DND-41 (cell line): ENCODE results near the gene NDE1.

Experiments used
- ATAC-seq: fragments of 200-7000 bp; cut with Tn5 transposase; 3 replicates; pipeline ENCODE4 v1.9.1; 2021; ENCODE audit warnings: low read depth; ENCODE audit not compliant: insufficient read depth
- DNase-seq: peaks from one replicate; pipeline ENCODE4 v3.0.0-alpha.2; 2020
- H2AFZ ChIP-seq: 2 replicates; pipeline ENCODE4 v1.6.0; 2012; ENCODE audit warnings: low read depth, low read length
- H3K27ac ChIP-seq: 2 replicates; pipeline ENCODE4 v1.5.1; 2012; ENCODE audit warnings: low read length, inconsistent platforms
- H3K27me3 ChIP-seq: fragments of 200-600 bp; sonication (generic); 2 replicates; pipeline ENCODE4 v1.6.0; 2012; ENCODE audit warnings: low read length, mild to moderate bottlenecking, inconsistent platforms; ENCODE audit not compliant: insufficient read depth, poor library complexity
- H3K36me3 ChIP-seq: 2 replicates; pipeline ENCODE4 v1.5.1; 2012; ENCODE audit warnings: low read length, inconsistent platforms; ENCODE audit not compliant: insufficient read depth
- H3K4me1 ChIP-seq: 2 replicates; pipeline ENCODE4 v1.5.1; 2012; ENCODE audit warnings: mild to moderate bottlenecking, low read length; ENCODE audit not compliant: insufficient read depth
- H3K4me2 ChIP-seq: 2 replicates; pipeline ENCODE4 v1.6.0; 2012; ENCODE audit warnings: mild to moderate bottlenecking, moderate library complexity, low read length, inconsistent platforms; ENCODE audit not compliant: insufficient read depth
- H3K4me3 ChIP-seq, 2 experiments: fragments of 200-600 bp in 1 of 2; shearing (Covaris generic) in 1 of 2; 2 replicates each; pipeline ENCODE4 v1.5.1; 2012 to 2016; ENCODE audit warnings: inconsistent platforms in 2 of 2, low read length in 2 of 2, mild to moderate bottlenecking in 2 of 2, low read depth in 1 of 2, moderate library complexity in 1 of 2
- H3K79me2 ChIP-seq: 2 replicates; pipeline ENCODE4 v1.6.0; 2012; ENCODE audit warnings: low read length, inconsistent platforms; ENCODE audit not compliant: insufficient read depth
- H3K9ac ChIP-seq: 2 replicates; pipeline ENCODE4 v1.6.0; 2012; ENCODE audit warnings: low read depth, mild to moderate bottlenecking, inconsistent platforms, low read length, moderate library complexity
- H3K9me3 ChIP-seq: 2 replicates; pipeline ENCODE4 v1.5.1; 2012; ENCODE audit warnings: low read length, moderate library complexity, mild to moderate bottlenecking, inconsistent platforms; ENCODE audit not compliant: insufficient read depth, severe bottlenecking
- H4K20me1 ChIP-seq: 2 replicates; pipeline ENCODE4 v1.6.0; 2012; ENCODE audit warnings: low read length; ENCODE audit not compliant: insufficient read depth
- EZH2 ChIP-seq: IDR thresholded peaks from 3 replicates; pipeline ENCODE4 v1.6.1; 2012; ENCODE audit warnings: borderline replicate concordance, low read depth, mild to moderate bottlenecking, moderate library complexity, low read length, inconsistent platforms; ENCODE audit not compliant: severe bottlenecking
- TF ChIP-seq, protein P1 (sequence below): IDR thresholded peaks from 2 replicates; pipeline ENCODE4 v1.5.1; 2012; ENCODE audit warnings: borderline replicate concordance, low read length, moderate library complexity, mild to moderate bottlenecking; ENCODE audit not compliant: poor library complexity, severe bottlenecking; ENCODE audit errors: extremely low read depth

NDE1 gene

GRCh38 chr16:15775663-15776304 lies 125.7 kb downstream of the NDE1 start:
- H3K27me3 ChIP-seq: no peaks in the 10 kb centered on the region
- H3K9me3 ChIP-seq: no peaks in the 10 kb centered on the region
- no peaks in the 10 kb centered on the region for H3K36me3 ChIP-seq
- H3K79me2 ChIP-seq: no peaks in the 10 kb centered on the region
- H3K4me2 ChIP-seq: no peak overlapping the region
- H3K4me1 ChIP-seq: no peaks in the 10 kb centered on the region
- ATAC-seq (no peak), DNase-seq (no peak)
- no peak overlapping the region for H3K4me3 ChIP-seq
- no peak for TF ChIP-seq EZH2
- TF ChIP-seq, protein P1, sequence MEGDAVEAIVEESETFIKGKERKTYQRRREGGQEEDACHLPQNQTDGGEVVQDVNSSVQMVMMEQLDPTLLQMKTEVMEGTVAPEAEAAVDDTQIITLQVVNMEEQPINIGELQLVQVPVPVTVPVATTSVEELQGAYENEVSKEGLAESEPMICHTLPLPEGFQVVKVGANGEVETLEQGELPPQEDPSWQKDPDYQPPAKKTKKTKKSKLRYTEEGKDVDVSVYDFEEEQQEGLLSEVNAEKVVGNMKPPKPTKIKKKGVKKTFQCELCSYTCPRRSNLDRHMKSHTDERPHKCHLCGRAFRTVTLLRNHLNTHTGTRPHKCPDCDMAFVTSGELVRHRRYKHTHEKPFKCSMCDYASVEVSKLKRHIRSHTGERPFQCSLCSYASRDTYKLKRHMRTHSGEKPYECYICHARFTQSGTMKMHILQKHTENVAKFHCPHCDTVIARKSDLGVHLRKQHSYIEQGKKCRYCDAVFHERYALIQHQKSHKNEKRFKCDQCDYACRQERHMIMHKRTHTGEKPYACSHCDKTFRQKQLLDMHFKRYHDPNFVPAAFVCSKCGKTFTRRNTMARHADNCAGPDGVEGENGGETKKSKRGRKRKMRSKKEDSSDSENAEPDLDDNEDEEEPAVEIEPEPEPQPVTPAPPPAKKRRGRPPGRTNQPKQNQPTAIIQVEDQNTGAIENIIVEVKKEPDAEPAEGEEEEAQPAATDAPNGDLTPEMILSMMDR: no peak
- no peak overlapping the region for H3K27ac ChIP-seq
- no peak overlapping the region for H3K9ac ChIP-seq
- H2AFZ ChIP-seq: no peak overlapping the region
- H4K20me1 ChIP-seq: no peaks in the 10 kb centered on the region
